ENCODE data around the gene FMO1. TPM values are rescaled to one million over a fixed set of nuclear protein-coding genes. Genes with fewer than 3 reads are reported as not detected.

The FMO1 gene
- total and polyA plus RNA-seq, 2 of the 8 experiments (the other 6 are each of a cell fraction or from before 2014, with no cell fraction given), result 0.11 TPM; not detected in 1

GRCh38 chr1:171279234-171279633, 30.9 kb downstream of the FMO1 start:
- Histone ChIP-seq H3K27me3 (replicated peaks in 1 of 4; ENCODE audit: control insufficient read depth in 3 of 4, extremely low read depth in 1 of 4, insufficient read depth in 3 of 4, low read length in 3 of 4) (no peaks in the 10 kb centered on the region), H3K79me1 (ENCODE audit: low read depth, low read length) (no peaks in the 10 kb centered on the region), H2AK5ac (ENCODE audit: low read depth, low read length) (no peak overlapping the region), H3K23me2 (ENCODE audit: low read depth, low read length) (no peaks in the 10 kb centered on the region), H4K91ac (replicated peaks; ENCODE audit: insufficient read length, low read length) (no peak overlapping the region), H3K36me3 (ENCODE audit: control insufficient read depth in 2 of 4, insufficient read depth in 4 of 4, low read length in 3 of 4) (no peaks in the 10 kb centered on the region), H2BK12ac (ENCODE audit: low read depth, low read length) (no peak overlapping the region), H2BK20ac (ENCODE audit: low read length) (no peak overlapping the region), H2BK5ac (ENCODE audit: low read depth, low read length) (no peak overlapping the region), H4K5ac (ENCODE audit: insufficient read length, low read depth, low read length) (no peak overlapping the region), H3K79me2 (ENCODE audit: control insufficient read depth in 1 of 2, insufficient read depth in 2 of 2, low read length in 2 of 2) (no peaks in the 10 kb centered on the region), H2BK15ac (ENCODE audit: low read length) (peak overlapping the region; percentile 50; the same call in 1 of the 2 replicates), H3K14ac (ENCODE audit: insufficient read length) (no peak overlapping the region), H3K4ac (replicated peaks; ENCODE audit: insufficient read length, low read depth, low read length) (no peak overlapping the region), H3K4me3 (ENCODE audit: extremely low read depth in 1 of 4, insufficient read depth in 2 of 4, low read depth in 3 of 4, low read length in 4 of 4) (no peak overlapping the region), H3K4me2 (ENCODE audit: insufficient read depth in 1 of 2, low read depth in 2 of 2, low read length in 2 of 2) (no peak overlapping the region), H3K9ac (replicated peaks in 1 of 4; ENCODE audit: extremely low read depth in 1 of 4, low read depth in 3 of 4, low read length in 3 of 4) (no peak overlapping the region), H3K18ac (ENCODE audit: extremely low read depth, low read length) (peak overlapping the region; percentile 28; the same call in 1 of the 2 replicates), H3K56ac (replicated peaks; ENCODE audit: insufficient read length, low read depth, low read length) (no peak overlapping the region), H3K9me3 (ENCODE audit: insufficient read depth in 2 of 2, low read depth in 1 of 2, low read length in 1 of 2) (no peaks in the 10 kb centered on the region), H2BK120ac (replicated peaks; ENCODE audit: low read depth, low read length) (no peak overlapping the region), H4K8ac (ENCODE audit: extremely low read depth, insufficient read depth, low read length) (no peak overlapping the region), H3K27ac (ENCODE audit: low read depth, low read length) (no peak overlapping the region), H4K20me1 (replicated peaks in 1 of 2; ENCODE audit: control insufficient read depth in 1 of 2, insufficient read depth in 2 of 2, low read length in 2 of 2) (no peaks in the 10 kb centered on the region), H3K4me1 (replicated peaks in 1 of 4; ENCODE audit: control insufficient read depth in 3 of 4, insufficient read depth in 4 of 4, low read length in 3 of 4) (no peaks in the 10 kb centered on the region), H2AFZ (ENCODE audit: low read length) (no peak overlapping the region), H3K23ac (ENCODE audit: insufficient read length) (no peak overlapping the region)
- WGBS, 2 experiments (ENCODE audit: extremely low coverage in 1 of 2, insufficient coverage in 1 of 2, insufficient read length in 1 of 2, insufficient replicate concordance in 2 of 2, low coverage in 1 of 2, low lambda C conversion rate in 2 of 2, missing lambda C conversion rate in 1 of 2), result 85% methylated on average over 2 of the region's 2 CpGs; no CpG with 5 or more reads in 1 of the 2 experiments
- ChIA-PET CTCF (ENCODE audit: partially characterized antibody) (interaction anchor here (0.6 to 1.1 kb wide), 2 partner anchors 26 to 33 kb away, joined by 3 to 4 read pairs; no protein-coding TSS in a partner anchor), POLR2A (ENCODE audit: partially characterized antibody) (interaction anchor here (1.3 kb wide), 1 partner anchor 16 kb away, joined by 3 read pairs; no protein-coding TSS in a partner anchor)
- DNase-seq (ENCODE audit: low read depth in 1 of 2, low spot score in 2 of 2), result no peak
- no peak for FAIRE-seq
- TF ChIP-seq SIN3A (conservative IDR thresholded peaks at IDR 0.05 in 1 of 2, IDR thresholded peaks at IDR 0.05 in 1 of 2; ENCODE audit: low read depth in 1 of 2, low read length in 2 of 2) (no peak), CHD1 (IDR thresholded peaks at IDR 0.05; ENCODE audit: low read depth, low read length) (no peak), SUZ12 (IDR thresholded peaks at IDR 0.05; ENCODE audit: low read length) (no peak), KDM1A (IDR thresholded peaks at IDR 0.05; ENCODE audit: borderline replicate concordance, low read length) (no peak), SAP30 (IDR thresholded peaks at IDR 0.05; ENCODE audit: insufficient read depth, insufficient replicate concordance, low read length) (no peak), CHD2 (IDR thresholded peaks at IDR 0.05; ENCODE audit: low read length) (no peak), NRF1 (IDR thresholded peaks at IDR 0.05; ENCODE audit: low read depth, low read length) (no peak), FOSL1 (IDR thresholded peaks at IDR 0.05; ENCODE audit: insufficient read depth, low read depth, low read length) (no peak), TEAD4 (IDR thresholded peaks at IDR 0.05; ENCODE audit: low read depth, low read length) (no peak), CREB1 (IDR thresholded peaks at IDR 0.05) (no peak), POLR2A (IDR thresholded peaks at IDR 0.05; ENCODE audit: control extremely low read depth in 1 of 2, low read depth in 2 of 2, low read length in 2 of 2) (no peak), BACH1 (IDR thresholded peaks at IDR 0.05; ENCODE audit: low read length) (no peak), CTCF (IDR thresholded peaks at IDR 0.05; ENCODE audit: control extremely low read depth in 1 of 3, insufficient read depth in 1 of 3, low read depth in 1 of 3, low read length in 3 of 3) (no peak)

All from H1 (cell line).